ENCODE data around the gene OR56A5. TPM values are rescaled to one million over a fixed set of nuclear protein-coding genes. Genes with fewer than 3 reads are reported as not detected.

OR56A5 gene
- total and polyA plus RNA-seq, 2 donors (not counting 1 experiment from before 2014, with no cell fraction given), result not detected

- no peak overlapping the region for H3K4me3 ChIP-seq (ENCODE audit: control extremely low read depth in 1 of 5, extremely low read depth in 1 of 5, insufficient read depth in 1 of 5, low read depth in 2 of 5, low read length in 4 of 5)
- no peak overlapping the region for H3K4me2 ChIP-seq (replicated peaks; ENCODE audit: low read depth, low read length, poor library complexity, severe bottlenecking)
- TF ChIP-seq CTCF (IDR thresholded peaks at IDR 0.05) (no peak), EZH2 (IDR thresholded peaks at IDR 0.05; ENCODE audit: borderline replicate concordance, insufficient read depth, low read depth, low read length, poor library complexity, severe bottlenecking) (no peak)
- H3K27me3 ChIP-seq (replicated peaks in 1 of 4; ENCODE audit: control extremely low read depth in 1 of 4, control insufficient read depth in 3 of 4, insufficient read depth in 4 of 4, low read length in 3 of 4), result no peaks in the 10 kb centered on the region
- CTCF ChIA-PET, result no interaction called here
- no peaks in the 10 kb centered on the region for H3K9me3 ChIP-seq (ENCODE audit: control extremely low read depth in 1 of 3, control insufficient read depth in 2 of 3, insufficient read depth in 1 of 3, low read length in 2 of 3)
- H3K4me1 ChIP-seq (ENCODE audit: control insufficient read depth in 2 of 2, insufficient read depth in 2 of 2, low read length in 2 of 2), result no peaks in the 10 kb centered on the region
- ATAC-seq (ENCODE audit: low read depth), result no peak
- no peak overlapping the region for H2AFZ ChIP-seq (ENCODE audit: insufficient read depth, low read depth, low read length, poor library complexity, severe bottlenecking)
- no peak overlapping the region for H3K27ac ChIP-seq (ENCODE audit: low read length in 2 of 2)
- no peak for DNase-seq
- Mint-ChIP-seq H3K27me3 (peaks cover 15% of the 10 kb centered on the region), H3K9me3 (ENCODE audit: insufficient read depth) (no peaks in the 10 kb centered on the region), H3K27ac (no peak overlapping the region), H3K4me1 (no peaks in the 10 kb centered on the region), H3K4me3 (no peak overlapping the region)
- POLR2A ChIA-PET, result no interaction called here
- H3K79me2 ChIP-seq (ENCODE audit: control insufficient read depth, insufficient read depth, low read length), result no peaks in the 10 kb centered on the region
- H4K20me1 ChIP-seq (ENCODE audit: control insufficient read depth, insufficient read depth, low read length, poor library complexity, severe bottlenecking), result no peaks in the 10 kb centered on the region
- H3K9ac ChIP-seq (ENCODE audit: low read length), result no peak overlapping the region
- intact Hi-C loops (cut with micrococcal nuclease), result no loop called here
- no peaks in the 10 kb centered on the region for H3K36me3 ChIP-seq (replicated peaks in 1 of 2; ENCODE audit: control extremely low read depth in 1 of 2, control insufficient read depth in 1 of 2, extremely low read depth in 1 of 2, insufficient read depth in 2 of 2, low read length in 1 of 2)
Observed at GRCh38 chr11:6006395-6006794, 38.1 kb upstream of the OR56A5 start.

GRCh38 chr11:6002202-6002699 lies 34.0 kb upstream of the OR56A5 start:
- Mint-ChIP-seq H3K4me3 (no peak overlapping the region), H3K9me3 (ENCODE audit: insufficient read depth) (no peaks in the 10 kb centered on the region), H3K27me3 (peaks cover 4% of the 10 kb centered on the region), H3K27ac (no peak overlapping the region), H3K4me1 (no peaks in the 10 kb centered on the region)
- Histone ChIP-seq H3K9ac (ENCODE audit: low read length) (no peak overlapping the region), H3K27ac (ENCODE audit: low read length in 2 of 2) (no peak overlapping the region), H3K36me3 (replicated peaks in 1 of 2; ENCODE audit: control extremely low read depth in 1 of 2, control insufficient read depth in 1 of 2, extremely low read depth in 1 of 2, insufficient read depth in 2 of 2, low read length in 1 of 2) (no peaks in the 10 kb centered on the region), H3K4me2 (replicated peaks; ENCODE audit: low read depth, low read length, poor library complexity, severe bottlenecking) (no peak overlapping the region), H2AFZ (ENCODE audit: insufficient read depth, low read depth, low read length, poor library complexity, severe bottlenecking) (no peak overlapping the region), H4K20me1 (ENCODE audit: control insufficient read depth, insufficient read depth, low read length, poor library complexity, severe bottlenecking) (no peaks in the 10 kb centered on the region), H3K4me3 (ENCODE audit: control extremely low read depth in 1 of 5, extremely low read depth in 1 of 5, insufficient read depth in 1 of 5, low read depth in 2 of 5, low read length in 4 of 5) (no peak overlapping the region), H3K27me3 (replicated peaks in 1 of 4; ENCODE audit: control extremely low read depth in 1 of 4, control insufficient read depth in 3 of 4, insufficient read depth in 4 of 4, low read length in 3 of 4) (peaks cover 0 to 3% (median 0%) of the 10 kb centered on the region in 4 experiments), H3K4me1 (ENCODE audit: control insufficient read depth in 2 of 2, insufficient read depth in 2 of 2, low read length in 2 of 2) (no peaks in the 10 kb centered on the region), H3K9me3 (ENCODE audit: control extremely low read depth in 1 of 3, control insufficient read depth in 2 of 3, insufficient read depth in 1 of 3, low read length in 2 of 3) (no peaks in the 10 kb centered on the region), H3K79me2 (ENCODE audit: control insufficient read depth, insufficient read depth, low read length) (no peaks in the 10 kb centered on the region)
- CTCF ChIA-PET, result no interaction called here
- POLR2A ChIA-PET, result no interaction called here
- intact Hi-C loops (cut with micrococcal nuclease), result no loop called here
- no peak for TF ChIP-seq CTCF (IDR thresholded peaks at IDR 0.05)
- TF ChIP-seq EZH2 (IDR thresholded peaks at IDR 0.05; ENCODE audit: borderline replicate concordance, insufficient read depth, low read depth, low read length, poor library complexity, severe bottlenecking), result no peak
- DNase-seq (no peak), ATAC-seq (ENCODE audit: low read depth) (no peak)
- WGBS (ENCODE audit: insufficient coverage), result 57% methylated on average over 5 of the region's 7 CpGs

Measured in B cell (primary cell).